ENCODE measurements around the gene ERP27. TPM values are rescaled to one million over a fixed set of nuclear protein-coding genes. Genes with fewer than 3 reads are reported as not detected.

The ERP27 gene
- total and polyA plus RNA-seq, 2 of the 8 experiments (the other 6 are each of a cell fraction or from before 2014, with no cell fraction given) = not detected

DNA sequence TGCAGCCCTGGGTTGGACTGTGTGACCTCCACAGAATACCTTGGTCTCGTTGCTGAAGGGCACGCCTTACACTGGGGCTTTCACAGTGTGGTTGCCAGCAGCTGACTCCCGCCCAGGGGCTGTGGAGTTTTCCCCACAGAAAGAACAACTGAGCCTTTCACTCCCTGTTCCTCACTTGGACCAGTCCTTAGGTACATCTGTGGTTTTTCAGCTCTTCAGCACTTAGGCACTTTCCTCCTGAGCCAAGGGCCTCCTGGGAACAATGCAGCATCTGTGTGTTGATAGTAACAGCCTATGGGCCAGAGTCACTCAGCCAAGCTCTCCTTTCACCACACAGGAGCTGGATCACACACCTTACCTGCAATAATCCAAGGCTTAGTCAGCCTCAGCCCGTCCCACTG lies 25.0 kb downstream of the ERP27 start:
- Histone ChIP-seq H4K5ac (ENCODE audit: insufficient read length, low read depth, low read length) (no peak overlapping the region), H2AK5ac (ENCODE audit: low read depth, low read length) (no peak overlapping the region), H3K4me1 (replicated peaks in 1 of 4; ENCODE audit: control insufficient read depth in 3 of 4, insufficient read depth in 4 of 4, low read length in 3 of 4) (no peaks in the 10 kb centered on the region), H2BK15ac (ENCODE audit: low read length) (no peak overlapping the region), H4K8ac (ENCODE audit: extremely low read depth, insufficient read depth, low read length) (no peak overlapping the region), H3K23ac (ENCODE audit: insufficient read length) (no peak overlapping the region), H3K14ac (ENCODE audit: insufficient read length) (no peak overlapping the region), H3K27me3 (replicated peaks in 1 of 4; ENCODE audit: control insufficient read depth in 3 of 4, extremely low read depth in 1 of 4, insufficient read depth in 3 of 4, low read length in 3 of 4) (no peaks in the 10 kb centered on the region), H2BK20ac (ENCODE audit: low read length) (no peak overlapping the region), H4K20me1 (replicated peaks in 1 of 2; ENCODE audit: control insufficient read depth in 1 of 2, insufficient read depth in 2 of 2, low read length in 2 of 2) (no peaks in the 10 kb centered on the region), H3K36me3 (ENCODE audit: control insufficient read depth in 2 of 4, insufficient read depth in 4 of 4, low read length in 3 of 4) (no peaks in the 10 kb centered on the region), H2BK120ac (replicated peaks; ENCODE audit: low read depth, low read length) (no peak overlapping the region), H3K4me2 (ENCODE audit: insufficient read depth in 1 of 2, low read depth in 2 of 2, low read length in 2 of 2) (no peak overlapping the region), H2AFZ (ENCODE audit: low read length) (peak overlapping the region; percentile 90), H3K23me2 (ENCODE audit: low read depth, low read length) (no peaks in the 10 kb centered on the region), H2BK5ac (ENCODE audit: low read depth, low read length) (no peak overlapping the region), H3K56ac (replicated peaks; ENCODE audit: insufficient read length, low read depth, low read length) (no peak overlapping the region), H3K4ac (replicated peaks; ENCODE audit: insufficient read length, low read depth, low read length) (no peak overlapping the region), H3K79me2 (ENCODE audit: control insufficient read depth in 1 of 2, insufficient read depth in 2 of 2, low read length in 2 of 2) (no peaks in the 10 kb centered on the region), H2BK12ac (ENCODE audit: low read depth, low read length) (no peak overlapping the region), H3K9me3 (ENCODE audit: insufficient read depth in 2 of 2, low read depth in 1 of 2, low read length in 1 of 2) (no peaks in the 10 kb centered on the region), H3K4me3 (ENCODE audit: extremely low read depth in 1 of 4, insufficient read depth in 2 of 4, low read depth in 3 of 4, low read length in 4 of 4) (no peak overlapping the region), H3K79me1 (ENCODE audit: low read depth, low read length) (no peaks in the 10 kb centered on the region), H3K27ac (ENCODE audit: low read depth, low read length) (no peak overlapping the region), H4K91ac (replicated peaks; ENCODE audit: insufficient read length, low read length) (no peak overlapping the region), H3K9ac (replicated peaks in 1 of 4; ENCODE audit: extremely low read depth in 1 of 4, low read depth in 3 of 4, low read length in 3 of 4) (no peak overlapping the region), H3K18ac (ENCODE audit: extremely low read depth, low read length) (no peak overlapping the region)
- 79% methylated on average over 4 of the region's 4 CpGs; no CpG with 5 or more reads in 1 of the 2 experiments for WGBS, 2 experiments (ENCODE audit: extremely low coverage in 1 of 2, insufficient coverage in 1 of 2, insufficient read length in 1 of 2, insufficient replicate concordance in 2 of 2, low coverage in 1 of 2, low lambda C conversion rate in 2 of 2, missing lambda C conversion rate in 1 of 2)
- CTCF ChIA-PET (ENCODE audit: partially characterized antibody) = interaction anchor here (0.6 to 1.4 kb wide), 6 partner anchors 8 to 98 kb away, joined by 3 to 7 read pairs (median 3); no protein-coding TSS in a partner anchor
- POLR2A ChIA-PET (ENCODE audit: partially characterized antibody) = no interaction called here
- FAIRE-seq (no peak), DNase-seq (ENCODE audit: low read depth in 1 of 2, low spot score in 2 of 2) (no peak)
- TF ChIP-seq JUN (IDR thresholded peaks at IDR 0.05; ENCODE audit: low read depth, low read length) = no peak
- no peak for TF ChIP-seq GABPA (IDR thresholded peaks at IDR 0.05; ENCODE audit: borderline replicate concordance, insufficient read depth, low read length)
- TF ChIP-seq, protein P1, sequence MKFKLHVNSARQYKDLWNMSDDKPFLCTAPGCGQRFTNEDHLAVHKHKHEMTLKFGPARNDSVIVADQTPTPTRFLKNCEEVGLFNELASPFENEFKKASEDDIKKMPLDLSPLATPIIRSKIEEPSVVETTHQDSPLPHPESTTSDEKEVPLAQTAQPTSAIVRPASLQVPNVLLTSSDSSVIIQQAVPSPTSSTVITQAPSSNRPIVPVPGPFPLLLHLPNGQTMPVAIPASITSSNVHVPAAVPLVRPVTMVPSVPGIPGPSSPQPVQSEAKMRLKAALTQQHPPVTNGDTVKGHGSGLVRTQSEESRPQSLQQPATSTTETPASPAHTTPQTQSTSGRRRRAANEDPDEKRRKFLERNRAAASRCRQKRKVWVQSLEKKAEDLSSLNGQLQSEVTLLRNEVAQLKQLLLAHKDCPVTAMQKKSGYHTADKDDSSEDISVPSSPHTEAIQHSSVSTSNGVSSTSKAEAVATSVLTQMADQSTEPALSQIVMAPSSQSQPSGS (IDR thresholded peaks at IDR 0.05; ENCODE audit: low read length) = no peak
- TF ChIP-seq RFX5 (IDR thresholded peaks at IDR 0.05; ENCODE audit: borderline replicate concordance, low read depth, low read length) = no peak
- TF ChIP-seq, protein P2, sequence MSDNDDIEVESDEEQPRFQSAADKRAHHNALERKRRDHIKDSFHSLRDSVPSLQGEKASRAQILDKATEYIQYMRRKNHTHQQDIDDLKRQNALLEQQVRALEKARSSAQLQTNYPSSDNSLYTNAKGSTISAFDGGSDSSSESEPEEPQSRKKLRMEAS (IDR thresholded peaks at IDR 0.05) = no peak
- no peak for TF ChIP-seq ZNF274 (IDR thresholded peaks at IDR 0.05; ENCODE audit: borderline replicate concordance, extremely low read depth, low read length)
- TF ChIP-seq SRF (IDR thresholded peaks at IDR 0.05; ENCODE audit: low read depth, low read length) = no peak
- TF ChIP-seq HDAC6 (IDR thresholded peaks at IDR 0.05; ENCODE audit: low read depth, low read length) = no peak
- TF ChIP-seq RBBP5 (IDR thresholded peaks at IDR 0.05; ENCODE audit: borderline replicate concordance, low read depth, low read length) = no peak
- no peak for TF ChIP-seq SP4 (IDR thresholded peaks at IDR 0.05; ENCODE audit: low read length)
- TF ChIP-seq EGR1 (IDR thresholded peaks at IDR 0.05; ENCODE audit: borderline replicate concordance, low read depth, low read length) = no peak
- TF ChIP-seq TCF12 (IDR thresholded peaks at IDR 0.05; ENCODE audit: low read depth, low read length) = no peak
- TF ChIP-seq SP1 (IDR thresholded peaks at IDR 0.05; ENCODE audit: low read depth, low read length) = no peak
- TF ChIP-seq POLR2A (IDR thresholded peaks at IDR 0.05; ENCODE audit: control extremely low read depth in 1 of 2, low read depth in 2 of 2, low read length in 2 of 2) = no peak

Data from H1 (cell line).